HepG2 (cell line): ENCODE measurements around the gene NUAK2. TPM values are rescaled to one million over a fixed set of nuclear protein-coding genes. Genes with fewer than 3 reads are reported as not detected.

Source experiments
- ATAC-seq: fragments of 200-7000 bp; cut with Tn5 transposase; 3 replicates; pipeline ENCODE4 v1.9.1; 2020; ENCODE audit warnings: mild to moderate bottlenecking, moderate library complexity
- BruUV-seq: library from RNA; stranded (reverse); fragments of 400-500 nt; replicated peaks from 2 replicates; lab custom pipeline; 2021; lab: Mats Ljungman, UMichigan
- CTCF ChIA-PET: fragments of 300-600 bp; formaldehyde crosslinking; extraction: SDS; loops from one replicate; lab custom pipeline; 2021; ENCODE audit warnings: low total read pairs, inconsistent platforms, low intra/inter-chr PET ratio; lab: Yijun Ruan, JAX
- POLR2A ChIA-PET: fragments of 350-600 bp; sonication (Branson Sonifier 250); formaldehyde crosslinking; loops from one replicate; lab custom pipeline; 2020; ENCODE audit warnings: antibody characterized with exemption, inconsistent platforms; lab: Yijun Ruan, JAX
- DNase-seq: peaks from one replicate; pipeline ENCODE4 v3.0.0-alpha.2; 2015; ENCODE audit warnings: low spot score
- FAIRE-seq: peaks from 3 replicates; lab custom pipeline; 2011; peaks lifted over from hg19 to GRCh38; lab: Jason Lieb, UNC
- H2AFZ ChIP-seq: one replicate; pipeline ENCODE4 v1.6.1; 2011; ENCODE audit warnings: low read length, inconsistent platforms
- H3K27ac ChIP-seq: fragments of 300-600 bp; 3 replicates; pipeline ENCODE4 v1.8.0; 2011; ENCODE audit warnings: mixed run types, mild to moderate bottlenecking, mixed read lengths, low read length, inconsistent platforms; ENCODE audit not compliant: insufficient read depth; ENCODE audit errors: extremely low read length
- H3K27me3 ChIP-seq, 2 experiments: fragments of 200-600 bp in 1 of 2; 2 replicates in 1 of 2; 3 replicates in 1 of 2; pipeline versions ENCODE4 v1.6.0 to v1.8.0; 2011; ENCODE audit warnings: low read length in 2 of 2, mild to moderate bottlenecking in 2 of 2, moderate library complexity in 2 of 2, inconsistent platforms in 1 of 2; ENCODE audit not compliant: insufficient read depth in 2 of 2, control insufficient read depth in 1 of 2
- H3K36me3 ChIP-seq, 2 experiments: fragments of 200-600 bp in 1 of 2; replicated peaks in 1 of 2; 2 replicates in 1 of 2; 3 replicates in 1 of 2; pipeline versions ENCODE4 v1.5.1 to v1.8.0; 2011; ENCODE audit warnings: low read length in 2 of 2, inconsistent platforms in 1 of 2; ENCODE audit not compliant: insufficient read depth in 2 of 2, control insufficient read depth in 1 of 2
- H3K4me1 ChIP-seq: 2 replicates; pipeline ENCODE4 v1.5.1; 2012; ENCODE audit warnings: low read length, inconsistent platforms; ENCODE audit not compliant: insufficient read depth
- H3K4me2 ChIP-seq: 2 replicates; pipeline ENCODE4 v1.6.0; 2011; ENCODE audit warnings: low read depth, low read length, inconsistent platforms
- H3K4me3 ChIP-seq, 3 experiments: fragments of 200-600 bp in 1 of 3; sonication (generic), shearing (Covaris generic) in 1 of 3; replicated peaks in 1 of 3; 2 replicates each; pipeline ENCODE4 v1.5.1; 2011 to 2016; ENCODE audit warnings: low read length in 3 of 3, inconsistent platforms in 2 of 3, low read depth in 2 of 3, mild to moderate bottlenecking in 2 of 3, control low read depth in 1 of 3, mixed read lengths in 1 of 3; ENCODE audit not compliant: insufficient read depth in 1 of 3
- H3K79me2 ChIP-seq: one replicate; pipeline ENCODE4 v1.6.1; 2011; ENCODE audit warnings: low read length, inconsistent platforms; ENCODE audit not compliant: insufficient read depth
- H3K9ac ChIP-seq: 2 replicates; pipeline ENCODE4 v1.6.0; 2011; ENCODE audit warnings: mild to moderate bottlenecking, low read depth, low read length, inconsistent platforms; ENCODE audit not compliant: insufficient read depth
- H3K9me3 ChIP-seq: 2 replicates; pipeline ENCODE4 v1.5.1; 2012; ENCODE audit warnings: mild to moderate bottlenecking, low read length
- H4K20me1 ChIP-seq: 2 replicates; pipeline ENCODE4 v1.6.0; 2011; ENCODE audit warnings: inconsistent platforms, mild to moderate bottlenecking, low read length, moderate library complexity; ENCODE audit not compliant: insufficient read depth
- BCL3 ChIP-seq: sonication (generic); formaldehyde crosslinking; IDR thresholded peaks from 2 replicates; pipeline ENCODE4 v1.5.1; 2020; ENCODE audit warnings: mild to moderate bottlenecking, missing genetic modification reagents, moderate library complexity
- CCAR2 ChIP-seq: fragments of 200-400 bp; formaldehyde crosslinking; optimal IDR thresholded peaks from 2 replicates; pipeline ENCODE3; 2018; ENCODE audit warnings: low read depth, mild to moderate bottlenecking, low read length, moderate library complexity
- DMAP1 ChIP-seq: IDR thresholded peaks from 2 replicates; pipeline ENCODE4 v1.6.1; 2016
- DNMT3B ChIP-seq: conservative IDR thresholded peaks from 2 replicates; pipeline ENCODE4 v1.6.1; 2016; ENCODE audit warnings: missing biosample characterization, control low read depth
- MZF1 ChIP-seq: sonication (generic); formaldehyde crosslinking; IDR thresholded peaks from 2 replicates; pipeline ENCODE4 v1.8.1; 2023; ENCODE audit warnings: mild to moderate bottlenecking, missing genetic modification reagents, borderline replicate concordance
- PCBP2 ChIP-seq: fragments of 200-400 bp; formaldehyde crosslinking; optimal IDR thresholded peaks from 2 replicates; pipeline ENCODE3; 2018; ENCODE audit warnings: low read length, low read depth; ENCODE audit not compliant: poor library complexity, severe bottlenecking
- POLR2AphosphoS2 ChIP-seq: IDR thresholded peaks from 2 replicates; pipeline ENCODE4 v1.6.1; 2011; ENCODE audit warnings: low read depth, low read length, improper control_type of control experiment
- RFX1 ChIP-seq: fragments of 450-650 bp; IDR thresholded peaks from 2 replicates; pipeline ENCODE4 v1.6.1; 2017
- RORA ChIP-seq: sonication (generic); formaldehyde crosslinking; IDR thresholded peaks from 2 replicates; pipeline ENCODE4 v1.5.0; 2020; ENCODE audit warnings: mild to moderate bottlenecking, missing genetic modification reagents, moderate library complexity
- TEF ChIP-seq: sonication (generic); formaldehyde crosslinking; IDR thresholded peaks from 2 replicates; pipeline ENCODE4 v1.5.0; 2020; ENCODE audit warnings: missing genetic modification reagents
- TRAFD1 ChIP-seq: sonication (generic); formaldehyde crosslinking; IDR thresholded peaks from 2 replicates; pipeline ENCODE4 v1.5.1; 2020; ENCODE audit warnings: missing genetic modification reagents, mild to moderate bottlenecking, borderline replicate concordance
- ZNF12 ChIP-seq: sonication (generic); formaldehyde crosslinking; IDR thresholded peaks from 2 replicates; pipeline ENCODE4 v1.5.0; 2020; ENCODE audit warnings: missing genetic modification reagents
- ZNF33A ChIP-seq: sonication (generic); formaldehyde crosslinking; IDR thresholded peaks from 2 replicates; pipeline ENCODE4 v1.5.1; 2020; ENCODE audit warnings: missing genetic modification reagents, mild to moderate bottlenecking, moderate library complexity, borderline replicate concordance
- ZNF747 ChIP-seq: sonication (generic); formaldehyde crosslinking; IDR thresholded peaks from 2 replicates; pipeline ENCODE4 v1.8.1; 2023; ENCODE audit warnings: missing genetic modification reagents, mild to moderate bottlenecking, borderline replicate concordance
- WGBS: methylation state at CpG from one replicate; pipeline ENCODE4 v1.1.6; 2017; ENCODE audit warnings: low lambda C conversion rate; 5-methylcytosine and 5-hydroxymethylcytosine counted together
- in situ Hi-C: cut with HindIII; loops from 2 replicates; pipeline ENCODE4 v1.10.0; 2017; ENCODE audit warnings: low pct_unique_long_range_greater_than_20kb; ENCODE audit not compliant: extremely low pct_ligation_motif_present
- intact Hi-C: fragments of 100-400 bp; cut with micrococcal nuclease; formaldehyde crosslinking; loops from one replicate; pipeline ENCODE4 v1.10.0; 2022; ENCODE audit not compliant: unreplicated experiment
- polyA plus RNA-seq, 8 experiments: library from polyadenylated mRNA; depleted of rRNA in 3 of 8; stranded (reverse) in 7 of 8; unstranded in 1 of 8; fragments of >200 nt; fragmentation: Illumina TruSeq in 4 of 8; extraction: Trizol in 4 of 8; gene quantifications; 2 replicates each; pipeline versions ENCODE4 v1.2.1 to v1.2.3, GENCODE V29; 2011 to 2016; ENCODE audit warnings: low read depth in 4 of 8, missing spikeins in 1 of 8, mixed read lengths in 1 of 8; ENCODE audit not compliant: insufficient read depth in 1 of 8
- total RNA-seq, 5 experiments: library from RNA; depleted of rRNA; stranded (reverse); fragments of >200 nt; fragmentation: Illumina TruSeq; extraction: Trizol; gene quantifications; 2 replicates each; pipeline ENCODE4 v1.2.3, GENCODE V29; 2016; ENCODE audit warnings: low read depth in 1 of 5
- TF ChIP-seq, protein P1 (sequence below): sonication (generic); formaldehyde crosslinking; IDR thresholded peaks from 2 replicates; pipeline ENCODE4 v1.5.0; 2020; ENCODE audit warnings: missing genetic modification reagents
- TF ChIP-seq, protein P2 (sequence below): sonication (generic); formaldehyde crosslinking; conservative IDR thresholded peaks from 2 replicates; pipeline ENCODE4 v1.4.0; 2020; ENCODE audit warnings: missing genetic modification reagents

The NUAK2 gene
- total and polyA plus RNA-seq, 2 of the 13 experiments (the other 11 are each of a cell fraction or from before 2014, with no cell fraction given): 0.75 to 1.1 TPM

DNA sequence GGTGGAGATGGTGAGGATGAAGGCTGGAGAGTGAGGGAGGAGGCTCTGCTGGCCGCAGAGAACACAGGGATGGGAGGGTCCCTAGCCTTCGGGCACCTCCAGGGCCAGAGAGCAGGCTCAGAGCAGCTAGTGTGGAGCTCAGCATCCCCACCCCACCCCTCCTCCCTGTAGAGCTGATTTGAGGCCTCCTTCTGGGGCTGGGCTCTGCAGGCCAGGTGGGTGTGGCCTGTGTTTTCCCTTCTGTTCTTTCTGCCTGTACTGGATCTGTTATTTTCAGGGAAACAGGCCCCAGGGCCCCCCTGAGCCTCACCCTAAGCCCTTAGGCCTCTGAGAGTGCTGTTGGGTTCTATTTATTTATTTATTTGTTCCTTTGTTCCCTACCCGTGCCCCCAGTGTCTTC is 49.0 kb downstream of the NUAK2 start:
- peaks cover 32% of the 10 kb centered on the region for H3K4me1 ChIP-seq
- H3K79me2 ChIP-seq: no peaks in the 10 kb centered on the region
- H3K27ac ChIP-seq: no peak overlapping the region
- no peak overlapping the region for H3K4me3 ChIP-seq
- H3K4me2 ChIP-seq: no peak overlapping the region
- in situ Hi-C loops: loop anchor here (5.0 kb wide), 1 partner anchor 50 kb away; the partner anchor contains the start of gene NUAK2
- H3K36me3 ChIP-seq: no peaks in the 10 kb centered on the region
- TF ChIP-seq POLR2AphosphoS2 (no peak), PCBP2 (no peak), TEF (no peak), RFX1 (no peak), BCL3 (no peak), ZNF33A (CRISPR knock-in tag) (no peak), DNMT3B (CRISPR knock-in tag) (no peak), ZNF747 (CRISPR knock-in tag) (no peak), DMAP1 (CRISPR knock-in tag) (no peak), MZF1 (CRISPR knock-in tag) (no peak), TRAFD1 (CRISPR knock-in tag) (no peak), RORA (CRISPR knock-in tag) (no peak), ZNF12 (CRISPR knock-in tag) (no peak), CCAR2 (no peak)
- TF ChIP-seq, protein P1, sequence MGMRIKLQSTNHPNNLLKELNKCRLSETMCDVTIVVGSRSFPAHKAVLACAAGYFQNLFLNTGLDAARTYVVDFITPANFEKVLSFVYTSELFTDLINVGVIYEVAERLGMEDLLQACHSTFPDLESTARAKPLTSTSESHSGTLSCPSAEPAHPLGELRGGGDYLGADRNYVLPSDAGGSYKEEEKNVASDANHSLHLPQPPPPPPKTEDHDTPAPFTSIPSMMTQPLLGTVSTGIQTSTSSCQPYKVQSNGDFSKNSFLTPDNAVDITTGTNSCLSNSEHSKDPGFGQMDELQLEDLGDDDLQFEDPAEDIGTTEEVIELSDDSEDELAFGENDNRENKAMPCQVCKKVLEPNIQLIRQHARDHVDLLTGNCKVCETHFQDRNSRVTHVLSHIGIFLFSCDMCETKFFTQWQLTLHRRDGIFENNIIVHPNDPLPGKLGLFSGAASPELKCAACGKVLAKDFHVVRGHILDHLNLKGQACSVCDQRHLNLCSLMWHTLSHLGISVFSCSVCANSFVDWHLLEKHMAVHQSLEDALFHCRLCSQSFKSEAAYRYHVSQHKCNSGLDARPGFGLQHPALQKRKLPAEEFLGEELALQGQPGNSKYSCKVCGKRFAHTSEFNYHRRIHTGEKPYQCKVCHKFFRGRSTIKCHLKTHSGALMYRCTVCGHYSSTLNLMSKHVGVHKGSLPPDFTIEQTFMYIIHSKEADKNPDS (CRISPR knock-in tag): no peak
- TF ChIP-seq, protein P2, sequence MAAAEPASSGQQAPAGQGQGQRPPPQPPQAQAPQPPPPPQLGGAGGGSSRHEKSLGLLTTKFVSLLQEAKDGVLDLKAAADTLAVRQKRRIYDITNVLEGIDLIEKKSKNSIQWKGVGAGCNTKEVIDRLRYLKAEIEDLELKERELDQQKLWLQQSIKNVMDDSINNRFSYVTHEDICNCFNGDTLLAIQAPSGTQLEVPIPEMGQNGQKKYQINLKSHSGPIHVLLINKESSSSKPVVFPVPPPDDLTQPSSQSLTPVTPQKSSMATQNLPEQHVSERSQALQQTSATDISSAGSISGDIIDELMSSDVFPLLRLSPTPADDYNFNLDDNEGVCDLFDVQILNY (CRISPR knock-in tag): no peak
- TF ChIP-seq, all 625 proteins: peak for 0
- CTCF ChIA-PET: interaction anchor here (1.5 to 5.5 kb wide), 2 partner anchors 51 to 63 kb away, joined by 9 to 150 read pairs; partner anchors contain the start of gene NUAK2
- H3K9ac ChIP-seq: no peak overlapping the region
- H2AFZ ChIP-seq: no peak overlapping the region
- POLR2A ChIA-PET: no interaction called here
- no TSS peak for BruUV-seq
- H3K27me3 ChIP-seq: peaks cover 2 to 27% of the 10 kb centered on the region in 2 experiments; a peak in 4 of 5 replicates
- intact Hi-C loops: no loop called here
- no peaks in the 10 kb centered on the region for H3K9me3 ChIP-seq
- DNase-seq (no peak), ATAC-seq (no peak), FAIRE-seq (no peak)
- no peaks in the 10 kb centered on the region for H4K20me1 ChIP-seq
- WGBS: 5% methylated on average over 3 of the region's 3 CpGs
